Measurements from ENCODE around the gene FSHR.

DNA sequence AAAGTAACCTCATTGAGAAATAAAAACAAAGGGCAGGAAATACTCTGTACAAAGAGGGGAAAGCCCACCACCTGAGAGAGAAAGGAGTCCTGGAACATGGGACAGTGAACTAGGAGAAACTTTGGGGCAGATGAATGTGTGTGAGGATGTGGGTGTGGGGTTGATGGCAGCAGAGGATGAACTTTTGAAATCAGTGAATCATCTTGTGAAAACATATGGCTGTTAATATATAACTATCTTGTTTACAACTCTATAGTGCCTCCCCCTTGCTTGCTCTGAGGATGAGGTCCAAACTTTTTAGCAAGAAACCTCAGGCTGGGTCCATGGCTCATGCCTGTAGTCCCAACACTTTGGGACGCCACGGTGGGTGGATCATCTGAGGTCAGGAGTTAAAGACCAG, 227.0 kb downstream of the FSHR start:
- no peak for TF ChIP-seq POLR2A (IDR thresholded peaks at IDR 0.05)
- TF ChIP-seq, protein P1, sequence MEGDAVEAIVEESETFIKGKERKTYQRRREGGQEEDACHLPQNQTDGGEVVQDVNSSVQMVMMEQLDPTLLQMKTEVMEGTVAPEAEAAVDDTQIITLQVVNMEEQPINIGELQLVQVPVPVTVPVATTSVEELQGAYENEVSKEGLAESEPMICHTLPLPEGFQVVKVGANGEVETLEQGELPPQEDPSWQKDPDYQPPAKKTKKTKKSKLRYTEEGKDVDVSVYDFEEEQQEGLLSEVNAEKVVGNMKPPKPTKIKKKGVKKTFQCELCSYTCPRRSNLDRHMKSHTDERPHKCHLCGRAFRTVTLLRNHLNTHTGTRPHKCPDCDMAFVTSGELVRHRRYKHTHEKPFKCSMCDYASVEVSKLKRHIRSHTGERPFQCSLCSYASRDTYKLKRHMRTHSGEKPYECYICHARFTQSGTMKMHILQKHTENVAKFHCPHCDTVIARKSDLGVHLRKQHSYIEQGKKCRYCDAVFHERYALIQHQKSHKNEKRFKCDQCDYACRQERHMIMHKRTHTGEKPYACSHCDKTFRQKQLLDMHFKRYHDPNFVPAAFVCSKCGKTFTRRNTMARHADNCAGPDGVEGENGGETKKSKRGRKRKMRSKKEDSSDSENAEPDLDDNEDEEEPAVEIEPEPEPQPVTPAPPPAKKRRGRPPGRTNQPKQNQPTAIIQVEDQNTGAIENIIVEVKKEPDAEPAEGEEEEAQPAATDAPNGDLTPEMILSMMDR (IDR thresholded peaks at IDR 0.05 in 4 of 5, conservative IDR thresholded peaks at IDR 0.05 in 1 of 5), result no peak

Data from gastrocnemius medialis (tissue), 4 donors.